H1 (cell line): ENCODE data around the gene CLCN5. TPM values are rescaled to one million over a fixed set of nuclear protein-coding genes. Genes with fewer than 3 reads are reported as not detected.

Experiments
- CTCF ChIA-PET: fragments of 300-600 bp; sonication (Branson Sonifier 250); formaldehyde crosslinking; loops from one replicate; lab custom pipeline; 2021; ENCODE audit not compliant: partially characterized antibody; lab: Charles Lee
- POLR2A ChIA-PET: fragments of 300-600 bp; sonication (Branson Sonifier 250); formaldehyde crosslinking; loops from one replicate; lab custom pipeline; 2021; ENCODE audit warnings: inconsistent platforms; ENCODE audit not compliant: partially characterized antibody; lab: Charles Lee
- DNase-seq, 2 experiments: peaks; one replicate each; pipeline versions ENCODE4 v3.0.0 to v3.0.0-alpha.2; 2010 to 2022; ENCODE audit warnings: low spot score in 2 of 2, low read depth in 1 of 2, mixed read lengths in 1 of 2
- FAIRE-seq: peaks from 2 replicates; lab custom pipeline; 2011; peaks lifted over from hg19 to GRCh38; lab: Jason Lieb, UNC
- H2AFZ ChIP-seq: 2 replicates; pipeline ENCODE4 v1.8.1; 2012; ENCODE audit warnings: low read length, inconsistent platforms
- H2AK5ac ChIP-seq: 2 replicates; pipeline ENCODE4 v1.6.1; 2013; ENCODE audit warnings: low read depth, low read length
- H2BK120ac ChIP-seq: replicated peaks from 2 replicates; pipeline ENCODE3; 2013; ENCODE audit warnings: low read depth, low read length, inconsistent platforms
- H2BK12ac ChIP-seq: 2 replicates; pipeline ENCODE4 v1.6.1; 2013; ENCODE audit warnings: low read depth, low read length
- H2BK15ac ChIP-seq: 2 replicates; pipeline ENCODE4 v1.6.1; 2013; ENCODE audit warnings: low read length
- H2BK20ac ChIP-seq: 2 replicates; pipeline ENCODE4 v1.6.1; 2013; ENCODE audit warnings: low read length
- H2BK5ac ChIP-seq: 2 replicates; pipeline ENCODE4 v1.6.1; 2013; ENCODE audit warnings: low read depth, low read length
- H3K14ac ChIP-seq: 2 replicates; pipeline ENCODE4 v1.6.1; 2013; ENCODE audit warnings: inconsistent platforms; ENCODE audit not compliant: insufficient read length
- H3K18ac ChIP-seq: 2 replicates; pipeline ENCODE4 v1.6.1; 2013; ENCODE audit warnings: low read length; ENCODE audit errors: extremely low read depth
- H3K23ac ChIP-seq: 2 replicates; pipeline ENCODE4 v1.6.1; 2013; ENCODE audit warnings: inconsistent platforms; ENCODE audit not compliant: insufficient read length
- H3K23me2 ChIP-seq: 2 replicates; pipeline ENCODE4 v1.6.1; 2013; ENCODE audit warnings: low read depth, low read length
- H3K27ac ChIP-seq: 2 replicates; pipeline ENCODE4 v1.6.1; 2011; ENCODE audit warnings: low read depth, low read length, inconsistent platforms
- H3K27me3 ChIP-seq, 4 experiments: replicated peaks in 1 of 4; 1 replicate in 1 of 4; 2 replicates in 3 of 4; pipeline versions ENCODE4 v1.6.1 to v1.8.1; 2011 to 2013; ENCODE audit warnings: low read length in 3 of 4, mild to moderate bottlenecking in 3 of 4, inconsistent platforms in 2 of 4, mixed read lengths in 2 of 4, moderate library complexity in 1 of 4; ENCODE audit not compliant: control insufficient read depth in 3 of 4, insufficient read depth in 3 of 4; ENCODE audit errors: extremely low read depth in 1 of 4
- H3K36me3 ChIP-seq, 4 experiments: 2 replicates each; pipeline versions ENCODE4 v1.6.1 to v1.8.1; 2011 to 2013; ENCODE audit warnings: mild to moderate bottlenecking in 4 of 4, low read length in 3 of 4, moderate library complexity in 2 of 4, control low read depth in 1 of 4, inconsistent platforms in 1 of 4; ENCODE audit not compliant: insufficient read depth in 4 of 4, control insufficient read depth in 2 of 4
- H3K4ac ChIP-seq: replicated peaks from 2 replicates; pipeline ENCODE3; 2013; ENCODE audit warnings: low read length, low read depth, mixed read lengths, inconsistent platforms; ENCODE audit not compliant: insufficient read length
- H3K4me1 ChIP-seq, 4 experiments: replicated peaks in 1 of 4; 1 replicate in 1 of 4; 2 replicates in 3 of 4; pipeline versions ENCODE4 v1.6.1 to v1.8.1; 2011 to 2013; ENCODE audit warnings: low read length in 3 of 4, inconsistent platforms in 2 of 4, mixed read lengths in 1 of 4; ENCODE audit not compliant: insufficient read depth in 4 of 4, control insufficient read depth in 3 of 4
- H3K4me2 ChIP-seq, 2 experiments: 2 replicates each; pipeline versions ENCODE4 v1.6.1 to v1.8.1; 2011 to 2013; ENCODE audit warnings: low read depth in 2 of 2, low read length in 2 of 2, control low read depth in 1 of 2, inconsistent platforms in 1 of 2, mild to moderate bottlenecking in 1 of 2; ENCODE audit not compliant: insufficient read depth in 1 of 2
- H3K4me3 ChIP-seq, 4 experiments: fragments of 200-600, 300-600 bp in 1 of 4; sonication (generic), shearing (Covaris generic), sonication (Bioruptor Twin) in 1 of 4; 2 replicates each; pipeline versions ENCODE4 v1.5.1 to v1.8.1; 2011 to 2016; ENCODE audit warnings: low read length in 4 of 4, low read depth in 3 of 4, control low read depth in 2 of 4, inconsistent platforms in 2 of 4, mild to moderate bottlenecking in 2 of 4, mixed read lengths in 1 of 4, moderate library complexity in 1 of 4; ENCODE audit not compliant: insufficient read depth in 2 of 4; ENCODE audit errors: extremely low read depth in 1 of 4
- H3K56ac ChIP-seq: replicated peaks from 2 replicates; pipeline ENCODE3; 2013; ENCODE audit warnings: low read depth, mild to moderate bottlenecking, mixed read lengths, low read length, inconsistent platforms; ENCODE audit not compliant: insufficient read length
- H3K79me1 ChIP-seq: 2 replicates; pipeline ENCODE4 v1.6.1; 2013; ENCODE audit warnings: low read depth, low read length, control low read depth
- H3K79me2 ChIP-seq, 2 experiments: 2 replicates each; pipeline versions ENCODE4 v1.6.1 to v1.8.1; 2012 to 2013; ENCODE audit warnings: low read length in 2 of 2, mild to moderate bottlenecking in 2 of 2, inconsistent platforms in 1 of 2; ENCODE audit not compliant: insufficient read depth in 2 of 2, control insufficient read depth in 1 of 2
- H3K9ac ChIP-seq, 4 experiments: replicated peaks in 1 of 4; 1 replicate in 1 of 4; 2 replicates in 3 of 4; pipeline versions ENCODE4 v1.6.1 to v1.8.1; 2011 to 2013; ENCODE audit warnings: low read depth in 3 of 4, low read length in 3 of 4, control low read depth in 2 of 4, mild to moderate bottlenecking in 2 of 4, moderate library complexity in 2 of 4, inconsistent platforms in 1 of 4; ENCODE audit errors: extremely low read depth in 1 of 4
- H3K9me3 ChIP-seq, 2 experiments: 2 replicates each; pipeline versions ENCODE4 v1.6.1 to v1.8.1; 2012 to 2013; ENCODE audit warnings: mild to moderate bottlenecking in 2 of 2, moderate library complexity in 2 of 2, control low read depth in 1 of 2, inconsistent platforms in 1 of 2, low read depth in 1 of 2, low read length in 1 of 2, mixed read lengths in 1 of 2; ENCODE audit not compliant: insufficient read depth in 2 of 2
- H4K20me1 ChIP-seq, 2 experiments: replicated peaks in 1 of 2; 2 replicates each; pipeline versions ENCODE3 to v1.8.1; 2011 to 2013; ENCODE audit warnings: inconsistent platforms in 2 of 2, low read length in 2 of 2, mild to moderate bottlenecking in 1 of 2; ENCODE audit not compliant: insufficient read depth in 2 of 2, control insufficient read depth in 1 of 2
- H4K5ac ChIP-seq: 2 replicates; pipeline ENCODE4 v1.6.1; 2013; ENCODE audit warnings: low read length, low read depth, mixed read lengths, inconsistent platforms; ENCODE audit not compliant: insufficient read length
- H4K8ac ChIP-seq: 2 replicates; pipeline ENCODE4 v1.8.0; 2013; ENCODE audit warnings: mild to moderate bottlenecking, moderate library complexity, low read length, inconsistent platforms; ENCODE audit not compliant: insufficient read depth; ENCODE audit errors: extremely low read depth
- H4K91ac ChIP-seq: replicated peaks from 2 replicates; pipeline ENCODE3; 2013; ENCODE audit warnings: low read length, mixed read lengths, inconsistent platforms; ENCODE audit not compliant: insufficient read length
- GTF2F1 ChIP-seq: IDR thresholded peaks from 2 replicates; pipeline ENCODE4 v1.6.1; 2012; ENCODE audit warnings: low read depth, low read length, improper control_type of control experiment, borderline replicate concordance
- HDAC2 ChIP-seq, 2 experiments: fragments of 300-600 bp in 1 of 2; sonication (generic) in 1 of 2; IDR thresholded peaks; 2 replicates each; pipeline ENCODE4 v1.6.1; 2011 to 2012; ENCODE audit warnings: low read depth in 2 of 2, low read length in 2 of 2, mild to moderate bottlenecking in 2 of 2, moderate library complexity in 2 of 2, borderline replicate concordance in 1 of 2, inconsistent platforms in 1 of 2
- KDM1A ChIP-seq: fragments of 200-600, 300-600 bp; sonication (generic); IDR thresholded peaks from 2 replicates; pipeline ENCODE4 v1.7.1; 2016; ENCODE audit warnings: mild to moderate bottlenecking, low read length, borderline replicate concordance
- SIRT6 ChIP-seq: IDR thresholded peaks from one replicate; pipeline ENCODE4 v1.7.1; 2012; ENCODE audit warnings: low read length, inconsistent platforms
- SIX5 ChIP-seq: IDR thresholded peaks from 2 replicates; pipeline ENCODE4 v1.6.1; 2011; ENCODE audit warnings: mild to moderate bottlenecking, low read depth, low read length
- TAF7 ChIP-seq: optimal IDR thresholded peaks from 2 replicates; pipeline ENCODE3; 2011; ENCODE audit warnings: low read depth, mild to moderate bottlenecking, inconsistent platforms, low read length, moderate library complexity, borderline replicate concordance
- ZNF274 ChIP-seq: IDR thresholded peaks from 2 replicates; pipeline ENCODE4 v1.7.0; 2012; ENCODE audit warnings: low read length, borderline replicate concordance; ENCODE audit errors: extremely low read depth
- WGBS, 2 experiments: shearing (Covaris generic) in 1 of 2; methylation state at CpG; one replicate each; pipeline versions ENCODE4 v1.1.6 to v1.1.7; 2013 to 2015; ENCODE audit warnings: low lambda C conversion rate in 2 of 2, mixed read lengths in 2 of 2, inconsistent platforms in 1 of 2, low coverage in 1 of 2, missing lambda C conversion rate in 1 of 2; ENCODE audit not compliant: insufficient replicate concordance in 2 of 2, insufficient coverage in 1 of 2, insufficient read length in 1 of 2; ENCODE audit errors: extremely low coverage in 1 of 2, missing lambda C conversion rate in 1 of 2; 5-methylcytosine and 5-hydroxymethylcytosine counted together
- polyA plus RNA-seq, 7 experiments: library from polyadenylated mRNA; depleted of rRNA in 3 of 7; stranded (reverse) in 5 of 7; unstranded in 2 of 7; fragments of >200 nt in 5 of 7; fragments of 200-250 nt in 2 of 7; gene quantifications; 1 replicate in 5 of 7; 2 replicates in 1 of 7; 4 replicates in 1 of 7; pipeline versions ENCODE4 v1.2.1 to v1.2.3, GENCODE V29; 2011 to 2013; ENCODE audit warnings: missing spikeins in 2 of 7, mixed read lengths in 2 of 7
- total RNA-seq: library from RNA; stranded (reverse); fragmentation: NEBNext Ultra II Directional; extraction: Animal tissue kit (Norgen Biotek cat#: 25700); gene quantifications from 2 replicates; pipeline ENCODE4 v1.2.1, GENCODE V29; 2021

CLCN5 gene
- total and polyA plus RNA-seq, 2 of the 8 experiments (the other 6 are each of a cell fraction or from before 2014, with no cell fraction given) = 4.2 to 9.7 TPM

DNA sequence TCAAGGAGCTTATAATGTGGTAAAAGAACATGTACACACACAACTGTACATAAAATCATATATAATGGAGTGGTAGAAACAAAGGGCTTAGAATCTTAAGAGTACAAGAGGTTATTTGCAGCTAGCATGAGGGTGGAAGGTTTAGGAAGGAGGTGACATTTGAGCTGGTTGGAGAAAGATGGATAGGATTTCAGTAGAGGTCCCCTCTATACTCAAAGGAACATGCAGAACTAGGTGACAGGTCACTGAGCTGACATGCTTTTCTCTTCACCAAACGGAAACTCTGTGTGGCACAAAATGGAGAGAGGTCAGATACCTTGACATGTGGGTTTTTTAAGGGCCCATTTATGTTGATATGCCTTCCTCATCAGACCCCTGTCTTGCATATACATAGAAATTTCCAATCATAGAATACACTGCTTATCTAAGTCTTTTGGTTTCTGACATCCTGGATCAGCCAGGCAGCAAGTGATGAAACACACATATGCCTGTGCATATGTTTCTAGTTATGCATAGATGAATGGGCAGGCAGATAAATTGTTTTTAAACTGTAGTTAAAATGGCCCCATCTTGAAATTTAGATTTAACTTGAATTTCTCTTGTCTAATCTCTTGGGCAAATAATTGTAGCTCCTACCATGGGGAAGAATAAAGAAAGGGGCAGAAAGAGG lies 29.3 kb downstream of the CLCN5 start:
- no peak for FAIRE-seq

More for the DNA sequence above, 29.3 kb downstream of the CLCN5 start:
- no peak overlapping the region for H2AK5ac ChIP-seq
- no peak overlapping the region for H3K27ac ChIP-seq
- H3K56ac ChIP-seq = no peak overlapping the region
- no peak overlapping the region for H4K91ac ChIP-seq
- no peak overlapping the region for H2AFZ ChIP-seq
- H4K8ac ChIP-seq = no peak overlapping the region
- no peak overlapping the region for H2BK5ac ChIP-seq
- no peak overlapping the region for H3K23ac ChIP-seq
- H3K4me2 ChIP-seq = no peak overlapping the region
- H3K4me3 ChIP-seq = no peak overlapping the region
- H4K5ac ChIP-seq = no peak overlapping the region
- H3K4me1 ChIP-seq = no peaks in the 10 kb centered on the region
- no peak overlapping the region for H3K4ac ChIP-seq
- H3K79me1 ChIP-seq = no peaks in the 10 kb centered on the region
- no peak overlapping the region for H3K18ac ChIP-seq
- no peak overlapping the region for H3K14ac ChIP-seq
- H4K20me1 ChIP-seq = no peaks in the 10 kb centered on the region
- H2BK12ac ChIP-seq = no peak overlapping the region
- H3K27me3 ChIP-seq = no peaks in the 10 kb centered on the region
- CTCF ChIA-PET = no interaction called here
- H2BK120ac ChIP-seq = no peak overlapping the region
- 100% methylated on average over 1 of the region's 1 CpG; no CpG with 5 or more reads in 1 of the 2 experiments for WGBS, 2 experiments
- H3K36me3 ChIP-seq = no peaks in the 10 kb centered on the region
- H3K79me2 ChIP-seq = no peaks in the 10 kb centered on the region
- no peaks in the 10 kb centered on the region for H3K9me3 ChIP-seq
- no peak for TF ChIP-seq KDM1A
- no peak for TF ChIP-seq ZNF274
- TF ChIP-seq SIX5 = no peak
- TF ChIP-seq GTF2F1 = no peak
- TF ChIP-seq SIRT6 = no peak
- no peak for TF ChIP-seq HDAC2 (IDR thresholded peaks at IDR 0.05; ENCODE audit: borderline replicate concordance in 1 of 2, low read depth in 2 of 2, low read length in 2 of 2)
- TF ChIP-seq TAF7 = no peak
- H2BK15ac ChIP-seq = no peak overlapping the region
- no peaks in the 10 kb centered on the region for H3K23me2 ChIP-seq
- POLR2A ChIA-PET = no interaction called here
- DNase-seq = no peak
- no peak overlapping the region for H3K9ac ChIP-seq
- no peak overlapping the region for H2BK20ac ChIP-seq
